Transverse colon (tissue), 3 donors: ENCODE measurements around the gene SOCS3.

Source experiments
- CTCF ChIP-seq, 5 experiments: fragments of 200-600 bp in 3 of 5; fragments of 450-650 bp in 2 of 5; sonication (generic) in 3 of 5; IDR thresholded peaks; 1 replicate in 2 of 5; 2 replicates in 3 of 5; pipeline ENCODE4 v1.5.1; 2016 to 2017; ENCODE audit warnings: antibody characterized with exemption in 5 of 5, inconsistent platforms in 3 of 5, mild to moderate bottlenecking in 2 of 5, moderate library complexity in 1 of 5
- POLR2A ChIP-seq: fragments of 450-650 bp; IDR thresholded peaks from one replicate; pipeline ENCODE4 v1.6.1; 2016; ENCODE audit warnings: antibody characterized with exemption, mild to moderate bottlenecking, moderate library complexity

- TF ChIP-seq CTCF (IDR thresholded peaks at IDR 0.05) (no peak), POLR2A (no peak)
These were observed 47.6 kb upstream of the SOCS3 start for GRCh38 chr17:78407387-78408000.
